Stimulated activated CD4-positive, alpha-beta T cell treated with anti-CD3 and anti-CD28 coated beads, Interleukin-1b, Interleukin-23, amount 100 ng/mL, for 4 hours (primary cell): ENCODE measurements around the gene HENMT1.

Experiments
- DNase-seq, 2 donors: peaks; one replicate each; pipeline ENCODE4 v3.0.0-alpha.2; 2020; ENCODE audit warnings: low read depth in 2 of 2

HENMT1 gene

GRCh38 chr1:108627951-108628350 is 32.9 kb downstream of the HENMT1 start:
- no peak for DNase-seq

- DNase-seq, result no peak
Measured at GRCh38 chr1:108627256-108627655, 33.6 kb downstream of the HENMT1 start.

- DNase-seq, result no peak
Measured at GRCh38 chr1:108624069-108624468, 36.8 kb downstream of the HENMT1 start.

GRCh38 chr1:108617724-108618056 is 43.2 kb downstream of the HENMT1 start:
- no peak for DNase-seq

- DNase-seq, result no peak
Measured at GRCh38 chr1:108617008-108617723, 43.7 kb downstream of the HENMT1 start.

- no peak for DNase-seq
Measured at GRCh38 chr1:108615544-108615943, 45.3 kb downstream of the HENMT1 start.

- no peak for DNase-seq
Measured at GRCh38 chr1:108612496-108612895, 48.4 kb downstream of the HENMT1 start.

GRCh38 chr1:108611984-108612383 is 48.9 kb downstream of the HENMT1 start:
- no peak for DNase-seq

GRCh38 chr1:108610073-108610472 is 50.8 kb downstream of the HENMT1 start:
- no peak for DNase-seq

- no peak for DNase-seq
Measured at GRCh38 chr1:108609483-108610049, 51.3 kb downstream of the HENMT1 start.

GRCh38 chr1:108606478-108606877 is 54.4 kb downstream of the HENMT1 start:
- DNase-seq, result no peak

- DNase-seq, result no peak
Measured at GRCh38 chr1:108605633-108606032, 55.3 kb downstream of the HENMT1 start.

GRCh38 chr1:108601708-108602410 is 59.0 kb downstream of the HENMT1 start:
- DNase-seq, result no peak

GRCh38 chr1:108600504-108600903 is 60.4 kb downstream of the HENMT1 start:
- no peak for DNase-seq

- no peak for DNase-seq
Measured at GRCh38 chr1:108598340-108598739, 62.6 kb downstream of the HENMT1 start.
